Epithelial cell of esophagus (primary cell): ENCODE results near the gene SIL1.
"Not testable (repeated sequence)": the region's sequence is repeated elsewhere in the genome, so short reads cannot be mapped to it uniquely, and the experiment has no call there.

Source experiments
- DNase-seq: peaks from one replicate; pipeline ENCODE4 v3.0.0; 2010; ENCODE audit warnings: low read depth
- H3K4me3 ChIP-seq: 2 replicates; pipeline ENCODE4 v1.5.1; 2011; ENCODE audit warnings: mild to moderate bottlenecking, low read length, control low read depth
- CTCF ChIP-seq: IDR thresholded peaks from 2 replicates; pipeline ENCODE4 v1.5.1; 2011; ENCODE audit warnings: low read depth, mild to moderate bottlenecking, low read length, control low read depth, inconsistent platforms; ENCODE audit not compliant: insufficient read depth; ENCODE audit errors: missing control alignments

The SIL1 gene

DNA sequence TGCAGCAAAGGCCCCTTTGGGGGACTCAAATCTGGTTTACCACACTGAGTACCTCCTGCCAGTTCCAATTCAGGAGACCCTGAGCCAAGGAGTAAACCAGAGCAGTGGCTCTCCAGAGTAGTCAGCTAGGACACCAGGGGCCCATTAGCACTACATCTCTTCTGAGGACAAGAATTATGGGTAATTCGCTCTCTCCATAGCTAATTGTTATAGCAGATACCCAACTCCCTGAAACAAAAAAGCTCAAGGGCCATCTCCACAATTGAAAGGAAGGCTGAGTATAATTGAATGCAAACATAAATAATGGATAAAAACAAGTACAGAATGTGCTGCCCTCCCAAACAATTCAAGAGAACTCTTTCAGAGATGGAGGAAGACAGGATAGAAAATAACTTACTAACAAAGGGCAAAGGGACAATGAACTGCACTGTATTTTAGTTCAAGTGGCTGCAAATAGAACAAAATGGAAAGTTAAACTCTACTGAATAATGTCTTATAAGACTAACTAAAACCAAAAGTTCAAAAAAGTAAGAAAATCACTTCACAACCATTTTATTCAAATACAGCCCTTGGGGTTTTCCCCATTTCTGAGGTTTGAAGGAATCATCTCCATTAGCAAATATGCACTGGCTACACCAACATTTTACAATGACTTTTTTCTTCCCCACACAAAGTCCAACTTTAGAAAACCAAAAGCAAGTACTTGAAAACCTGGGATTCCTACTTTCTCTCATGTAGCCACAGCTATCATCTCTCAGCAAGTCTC, 118.8 kb downstream of the SIL1 start:
- H3K4me3 ChIP-seq = no peak overlapping the region
- no peak for DNase-seq
- no peak for TF ChIP-seq CTCF

DNA sequence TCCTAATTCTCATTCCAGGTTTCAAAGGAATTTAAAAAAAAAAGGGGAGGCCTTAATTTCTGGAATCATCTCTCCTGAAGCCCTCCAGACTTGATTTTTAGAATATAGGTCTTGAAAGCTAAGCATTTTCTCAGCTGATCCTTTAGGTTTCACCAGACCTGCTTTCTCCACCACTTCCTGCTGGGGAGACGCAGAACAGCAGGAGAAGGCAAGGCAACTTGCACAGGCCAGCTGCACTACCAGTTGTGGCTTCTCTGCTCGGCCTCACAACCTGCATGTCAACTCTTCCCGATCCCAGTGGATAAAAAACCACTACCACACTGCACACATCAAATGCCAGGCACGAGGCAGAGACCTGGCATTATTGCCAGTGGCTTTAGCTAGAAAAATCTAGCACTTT, 119.8 kb downstream of the SIL1 start:
- no peak for TF ChIP-seq CTCF
- no peak overlapping the region for H3K4me3 ChIP-seq
- DNase-seq = no peak

DNA sequence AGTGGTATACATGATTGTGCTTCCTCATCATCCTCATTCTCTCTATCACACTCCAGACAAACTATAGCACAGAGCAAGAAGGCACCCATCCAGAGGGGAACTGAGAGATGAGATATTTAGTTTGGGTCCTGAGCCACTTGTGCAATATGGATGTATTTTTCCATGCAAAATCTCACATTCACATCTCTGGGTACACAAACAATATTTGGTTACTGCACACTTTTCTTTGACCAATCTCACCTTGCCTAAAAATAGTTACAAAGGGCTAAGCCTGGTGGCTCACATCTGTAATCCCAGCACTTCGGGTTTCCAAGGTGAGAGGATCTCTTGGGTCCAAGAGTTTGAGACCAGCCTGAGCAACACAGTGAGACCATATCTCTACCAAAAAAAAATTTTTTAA, 120.3 kb downstream of the SIL1 start:
- DNase-seq = no peak
- H3K4me3 ChIP-seq = no peak overlapping the region
- no peak for TF ChIP-seq CTCF

DNA sequence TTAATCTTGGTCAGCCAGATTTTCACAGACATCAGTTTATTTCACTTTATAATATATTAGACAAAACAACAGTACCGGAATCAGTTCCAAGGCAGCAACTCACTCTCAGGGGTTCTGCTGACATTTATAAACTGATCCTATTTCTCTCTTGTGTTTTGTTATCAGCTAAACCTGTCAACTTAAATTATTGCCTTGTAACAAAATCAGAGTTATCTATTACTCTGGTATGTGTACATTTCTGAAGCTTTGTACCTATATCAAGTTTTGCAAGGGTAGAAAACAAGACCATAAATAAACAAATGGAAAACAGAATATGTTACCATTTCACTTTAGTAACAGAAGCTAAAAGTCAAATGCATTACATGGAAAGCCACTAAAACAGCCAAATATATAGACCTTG, 122.1 kb downstream of the SIL1 start:
- H3K4me3 ChIP-seq = no peak overlapping the region
- DNase-seq = no peak
- TF ChIP-seq CTCF = no peak

GRCh38 chr5:139075066-139076050, 122.8 kb downstream of the SIL1 start:
- H3K4me3 ChIP-seq = no peak overlapping the region
- TF ChIP-seq CTCF = no peak
- no peak for DNase-seq

- not testable (repeated sequence) for DNase-seq, H3K4me3 ChIP-seq
Observed at GRCh38 chr5:139073956-139074355, 124.2 kb downstream of the SIL1 start.

DNA sequence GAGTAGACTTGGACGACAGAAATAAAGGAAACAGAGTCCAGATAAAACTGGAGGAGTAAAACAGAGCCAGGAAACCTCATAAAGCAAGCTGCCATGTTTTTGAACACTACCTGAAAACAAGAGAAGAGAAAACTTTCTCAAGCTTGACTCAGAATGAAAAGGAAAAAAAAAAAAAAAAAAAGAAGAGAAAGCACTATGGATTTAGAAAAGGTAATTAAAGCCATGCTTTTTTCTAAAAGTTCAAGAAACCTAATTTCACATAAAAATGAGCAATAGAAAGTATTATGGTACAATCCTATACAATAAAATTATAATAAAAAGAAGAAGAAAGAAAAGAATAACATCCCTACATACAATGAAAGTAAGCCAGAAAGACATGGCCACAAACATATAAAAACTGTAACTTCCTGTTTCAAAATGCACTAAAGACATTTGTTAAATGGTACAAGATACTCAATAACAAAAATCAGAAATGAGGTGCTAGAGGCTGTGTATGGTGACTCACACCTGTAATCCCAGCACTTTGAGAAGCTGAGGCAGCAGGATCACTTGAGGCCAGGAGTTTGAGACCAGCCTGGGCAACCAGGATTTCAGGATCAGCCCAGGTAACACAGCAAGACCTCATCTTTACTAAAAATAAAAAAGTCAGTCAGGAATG, 129.5 kb downstream of the SIL1 start:
- no peak for TF ChIP-seq CTCF
- no peak for DNase-seq
- H3K4me3 ChIP-seq = no peak overlapping the region
